Limb (tissue), 2 donors: ENCODE data around the gene SOHLH2.
A peak's percentile ranks its signal among the peaks of the same experiment; 100 is the strongest.

Experiments
- DNase-seq, 2 donors: peaks; one replicate each; pipeline ENCODE4 v3.0.0-alpha.2; 2016; ENCODE audit errors: extremely low spot score in 2 of 2

The SOHLH2 gene

DNA sequence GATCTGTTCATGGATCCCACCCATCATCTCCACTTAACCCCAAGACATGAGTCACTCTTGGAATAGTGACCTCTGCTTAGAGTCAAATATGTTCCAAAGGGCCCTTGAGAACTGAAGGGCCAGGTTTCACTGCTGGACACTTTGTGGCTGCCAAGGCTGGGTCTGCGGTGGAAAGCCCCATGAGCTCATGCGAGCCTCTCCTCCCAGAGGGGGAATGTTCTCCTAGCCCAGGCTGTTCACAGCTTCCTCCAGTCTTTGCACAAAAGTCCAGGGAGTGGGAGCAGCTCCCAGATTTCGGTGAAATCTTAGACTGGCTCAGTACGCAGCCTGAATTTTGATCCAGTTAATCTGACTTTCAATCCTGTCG is 82.4 kb downstream of the SOHLH2 start:
- DNase-seq: no peak

DNA sequence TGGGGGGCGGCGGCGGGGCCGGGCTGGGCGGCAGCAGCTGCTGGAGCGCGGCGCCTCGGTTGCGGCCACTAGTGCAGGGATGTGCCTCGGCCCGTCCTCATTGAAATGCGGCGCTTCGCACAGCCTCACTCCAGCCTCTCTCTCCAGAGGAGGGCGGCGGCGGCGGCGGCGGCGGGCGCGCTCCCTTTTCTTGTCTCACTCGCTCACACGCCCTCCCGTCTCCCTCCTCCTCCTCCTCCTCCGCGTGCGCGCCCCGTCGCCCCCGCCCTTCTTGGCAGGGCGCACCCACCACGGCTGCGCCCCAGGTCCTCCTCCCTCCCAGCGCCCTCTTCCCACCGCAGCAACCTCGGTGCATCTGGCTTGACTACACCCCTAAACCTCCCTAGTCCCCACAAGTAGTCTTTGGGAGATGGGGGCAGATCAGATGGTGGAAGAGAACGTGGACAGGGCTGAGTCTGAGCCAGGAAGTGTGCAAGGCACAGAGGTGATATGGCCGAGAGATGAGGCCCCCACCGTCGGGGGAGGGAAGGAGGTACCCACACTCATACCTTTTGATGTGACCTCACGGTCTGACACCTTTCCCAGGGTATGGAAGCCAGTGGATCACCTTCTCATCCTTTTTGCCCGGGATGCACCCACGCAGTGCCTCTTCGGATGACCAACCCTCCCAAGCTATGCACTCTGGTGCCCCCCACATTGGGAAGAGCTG is 83.0 kb downstream of the SOHLH2 start, which contains the start of gene DCLK1:
Gene DCLK1, minus strand, starts transcription at position 161 of the 709 bp plus-strand sequence.
- DNase-seq: peak; percentile 71 to 87

- DNase-seq: peak in 1 of 2 donors; percentile 66
These were observed 83.7 kb downstream of the SOHLH2 start for GRCh38 chr13:36130552-36131221.

GRCh38 chr13:36130193-36130551 is 84.2 kb downstream of the SOHLH2 start:
- DNase-seq: no peak

DNA sequence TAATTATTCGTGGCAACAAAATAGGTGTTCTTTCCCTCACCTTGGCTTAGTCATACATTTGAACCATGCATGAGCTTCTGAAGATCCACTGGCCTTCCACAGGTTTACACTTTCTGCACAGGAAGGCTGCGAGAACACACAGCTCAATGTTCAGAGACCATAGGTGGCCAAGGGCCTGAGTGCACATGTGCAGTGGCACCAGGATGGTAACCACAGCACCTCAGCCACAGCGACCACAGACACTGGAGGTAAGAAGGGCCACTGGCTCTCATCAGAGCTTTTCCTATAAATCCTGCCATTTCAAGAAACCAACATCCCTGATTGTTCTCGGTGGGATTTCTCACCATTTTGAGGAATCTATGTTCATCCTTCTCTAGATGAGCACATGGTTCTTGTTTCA is 84.8 kb downstream of the SOHLH2 start:
- DNase-seq: no peak

DNA sequence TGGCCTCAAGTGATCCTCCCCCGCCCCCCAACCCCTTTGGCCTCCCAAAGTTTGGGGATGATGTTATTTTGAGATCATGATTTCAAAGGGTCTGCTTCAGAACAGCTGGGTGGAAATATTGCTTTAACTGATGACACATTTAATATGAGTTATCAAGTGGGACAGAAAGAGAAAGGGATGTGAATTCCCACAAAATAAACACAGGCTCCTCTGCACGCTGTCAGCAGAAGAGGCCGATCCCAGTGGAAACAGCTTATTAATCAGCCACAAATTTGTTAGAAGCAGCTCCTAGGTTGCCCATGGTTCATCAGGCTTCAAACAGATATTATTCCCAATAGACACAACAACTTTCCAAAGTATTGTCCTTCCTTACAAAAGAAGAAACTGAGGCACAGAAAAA is 87.9 kb downstream of the SOHLH2 start:
- DNase-seq: no peak

- no peak for DNase-seq
These were observed 88.5 kb downstream of the SOHLH2 start for GRCh38 chr13:36125841-36126240.

DNA sequence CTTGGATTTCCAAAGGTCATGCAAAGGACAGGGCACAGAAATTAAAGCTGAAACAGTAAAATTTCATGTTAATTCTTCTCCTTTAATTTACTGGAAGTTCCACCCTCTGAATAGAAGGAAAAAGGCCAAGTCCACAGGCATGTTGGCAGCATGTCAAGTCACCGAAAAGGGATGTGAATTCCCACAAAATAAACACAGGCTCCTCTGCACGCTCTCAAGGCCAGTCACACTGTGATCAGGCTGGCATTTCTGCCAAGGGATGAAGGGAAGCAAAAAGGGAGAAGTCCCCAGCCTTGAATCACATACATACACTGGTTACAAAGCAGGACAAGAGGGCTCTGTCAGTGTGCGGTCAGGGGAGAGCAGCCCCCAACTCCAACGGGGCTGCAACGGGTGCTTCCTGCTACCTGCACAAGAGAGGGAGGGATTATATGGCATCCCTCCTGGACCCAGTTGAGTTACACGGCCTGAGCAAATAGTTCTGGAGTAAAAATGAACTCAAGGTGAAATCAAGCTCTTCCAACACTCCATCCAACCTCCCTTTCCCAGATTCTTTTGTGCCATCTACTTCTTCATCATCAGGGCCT is 90.0 kb downstream of the SOHLH2 start:
- DNase-seq: peak in 1 of 2 donors; percentile 45
